K562 (cell line): ENCODE results near the gene SOWAHD. TPM values are rescaled to one million over a fixed set of nuclear protein-coding genes. Genes with fewer than 3 reads are reported as not detected.
A peak's percentile ranks its signal among the peaks of the same experiment; 100 is the strongest.

Experiments used
- ATAC-seq: fragments of 200-7000 bp; cut with Tn5 transposase; 3 replicates; pipeline ENCODE4 v1.9.1; 2020; ENCODE audit warnings: moderate library complexity
- BruUV-seq: library from RNA; stranded (reverse); fragments of 400-500 nt; replicated peaks from 2 replicates; lab custom pipeline; 2021; lab: Mats Ljungman, UMichigan
- CTCF ChIA-PET: fragments of 300-600 bp; formaldehyde crosslinking; extraction: SDS; loops from one replicate; lab custom pipeline; 2021; ENCODE audit warnings: low intra/inter-chr PET ratio; lab: Yijun Ruan, JAX
- POLR2A ChIA-PET: fragments of 300-600, 350-650 bp; sonication (Branson Sonifier 250); formaldehyde crosslinking; extraction: SDS; loops from one replicate; lab custom pipeline; 2021; ENCODE audit warnings: antibody characterized with exemption, inconsistent platforms; lab: Yijun Ruan, JAX
- DNase-seq, 4 experiments: peaks; one replicate each; pipeline versions ENCODE4 v3.0.0 to v3.0.0-alpha.2; 2011 to 2018; ENCODE audit warnings: low spot score in 3 of 4, mixed read lengths in 3 of 4; ENCODE audit errors: extremely low read depth in 1 of 4
- FAIRE-seq: peaks from 2 replicates; lab custom pipeline; 2011; peaks lifted over from hg19 to GRCh38; lab: Jason Lieb, UNC
- H2AFZ ChIP-seq: 2 replicates; pipeline ENCODE4 v1.6.0; 2011; ENCODE audit warnings: low read depth, low read length, control low read depth, inconsistent platforms
- H3K27ac ChIP-seq: fragments of 200-600 bp; 3 replicates; pipeline ENCODE4 v1.8.0; 2011; ENCODE audit warnings: low read depth, mild to moderate bottlenecking, control low read depth, inconsistent platforms, low read length, moderate library complexity, mixed read lengths; ENCODE audit errors: extremely low read depth
- H3K27me3 ChIP-seq, 2 experiments: fragments of 300-600 bp in 1 of 2; 2 replicates in 1 of 2; 3 replicates in 1 of 2; pipeline versions ENCODE4 v1.6.0 to v1.8.0; 2011; ENCODE audit warnings: inconsistent platforms in 2 of 2, low read length in 2 of 2, mild to moderate bottlenecking in 1 of 2, mixed read lengths in 1 of 2, moderate library complexity in 1 of 2; ENCODE audit not compliant: control insufficient read depth in 2 of 2, insufficient read depth in 2 of 2
- H3K36me3 ChIP-seq: fragments of 300-600 bp; 3 replicates; pipeline ENCODE4 v1.8.0; 2011; ENCODE audit warnings: mild to moderate bottlenecking, low read length, inconsistent platforms; ENCODE audit not compliant: control insufficient read depth, insufficient read depth
- H3K4me1 ChIP-seq, 2 experiments: fragments of 200-600 bp in 1 of 2; replicated peaks in 1 of 2; 2 replicates in 1 of 2; 3 replicates in 1 of 2; pipeline versions ENCODE4 v1.5.1 to v1.8.0; 2011; ENCODE audit warnings: inconsistent platforms in 2 of 2, low read length in 2 of 2, mild to moderate bottlenecking in 1 of 2, mixed read lengths in 1 of 2, moderate library complexity in 1 of 2; ENCODE audit not compliant: control insufficient read depth in 2 of 2, insufficient read depth in 2 of 2
- H3K4me2 ChIP-seq: 2 replicates; pipeline ENCODE4 v1.6.1; 2011; ENCODE audit warnings: low read length, control low read depth, inconsistent platforms, mixed read lengths; ENCODE audit not compliant: insufficient read depth
- H3K4me3 ChIP-seq: fragments of 200-600 bp; sonication (generic), shearing (Covaris generic); 2 replicates; pipeline ENCODE4 v1.5.1; 2016; ENCODE audit warnings: control low read depth, inconsistent platforms
- H3K79me2 ChIP-seq: fragments of 200-600 bp; 3 replicates; pipeline ENCODE4 v1.8.0; 2011; ENCODE audit warnings: low read length, inconsistent platforms; ENCODE audit not compliant: control insufficient read depth, insufficient read depth
- H3K9ac ChIP-seq, 2 experiments: 2 replicates each; pipeline versions ENCODE4 v1.6.0 to v1.6.1; 2011; ENCODE audit warnings: low read depth in 2 of 2, low read length in 2 of 2, control low read depth in 1 of 2, inconsistent platforms in 1 of 2, mild to moderate bottlenecking in 1 of 2, mixed read lengths in 1 of 2; ENCODE audit not compliant: insufficient read depth in 1 of 2
- H3K9me1 ChIP-seq: one replicate; pipeline ENCODE4 v1.6.0; 2011; ENCODE audit warnings: inconsistent platforms, mild to moderate bottlenecking, low read length, moderate library complexity; ENCODE audit not compliant: control insufficient read depth, insufficient read depth
- H3K9me3 ChIP-seq: replicated peaks from 2 replicates; pipeline ENCODE4 v1.5.1; 2011; ENCODE audit warnings: low read depth, low read length, inconsistent platforms; ENCODE audit not compliant: control insufficient read depth, insufficient read depth
- H4K20me1 ChIP-seq: replicated peaks from 2 replicates; pipeline ENCODE4 v1.6.1; 2011; ENCODE audit warnings: low read length, inconsistent platforms, mixed read lengths; ENCODE audit not compliant: control insufficient read depth, insufficient read depth
- CBFA2T3 ChIP-seq: fragments of 450-650 bp; IDR thresholded peaks from 2 replicates; pipeline ENCODE4 v1.6.1; 2017
- ELF4 ChIP-seq: fragments of 450-650 bp; formaldehyde crosslinking; IDR thresholded peaks from 2 replicates; pipeline ENCODE4 v1.4.0; 2022; ENCODE audit warnings: missing genetic modification characterization
- GABPB1 ChIP-seq: sonication (generic); formaldehyde crosslinking; IDR thresholded peaks from 2 replicates; pipeline ENCODE4 v1.8.0; 2022; ENCODE audit warnings: mild to moderate bottlenecking, missing genetic modification reagents
- HDAC3 ChIP-seq: fragments of 450-650 bp; IDR thresholded peaks from 2 replicates; pipeline ENCODE4 v1.6.1; 2018; ENCODE audit warnings: borderline replicate concordance, mild to moderate bottlenecking, moderate library complexity; ENCODE audit not compliant: partially characterized antibody
- KDM1A ChIP-seq, 2 experiments: fragments of 450-650 bp; IDR thresholded peaks; 2 replicates each; pipeline ENCODE4 v1.6.1; 2016; ENCODE audit warnings: mild to moderate bottlenecking in 2 of 2
- PHF21A ChIP-seq: fragments of 450-650 bp; IDR thresholded peaks from 2 replicates; pipeline ENCODE4 v1.6.1; 2017; ENCODE audit warnings: low read depth, borderline replicate concordance
- RFX1 ChIP-seq: fragments of 450-650 bp; IDR thresholded peaks from 2 replicates; pipeline ENCODE4 v1.6.1; 2016; ENCODE audit warnings: mild to moderate bottlenecking, moderate library complexity
- SRSF3 ChIP-seq: fragments of 200-400 bp; formaldehyde crosslinking; IDR thresholded peaks from 2 replicates; pipeline ENCODE4 v1.6.1; 2016; ENCODE audit warnings: mild to moderate bottlenecking, low read length, moderate library complexity; ENCODE audit not compliant: insufficient read depth
- STAG1 ChIP-seq: sonication (generic); formaldehyde crosslinking; IDR thresholded peaks from 2 replicates; pipeline ENCODE4 v1.5.0; 2020; ENCODE audit warnings: missing genetic modification reagents, borderline replicate concordance
- TAL1 ChIP-seq: fragments of 450-650 bp; IDR thresholded peaks from 2 replicates; pipeline ENCODE4 v1.6.1; 2016; ENCODE audit warnings: mild to moderate bottlenecking
- ZNF699 ChIP-seq: fragments of 250-450 bp; sonication (Bioruptor Pico); IDR thresholded peaks from 2 replicates; pipeline ENCODE4 v1.8.0; 2021; ENCODE audit warnings: mild to moderate bottlenecking, moderate library complexity; ENCODE audit not compliant: insufficient replicate concordance
- WGBS: fragments of 100-300 bp; shearing (Covaris generic); methylation state at CpG from one replicate; pipeline ENCODE4 v1.1.6; 2016; ENCODE audit warnings: low coverage, mixed read lengths; ENCODE audit not compliant: insufficient coverage; ENCODE audit errors: missing lambda C conversion rate; 5-methylcytosine and 5-hydroxymethylcytosine counted together
- in situ Hi-C: fragments of 300-500 bp; cut with MboI; formaldehyde crosslinking; loops from 4 replicates; pipeline ENCODE4 v1.15.0; 2018; ENCODE audit warnings: inconsistent platforms, mixed read lengths
- intact Hi-C: fragments of 100-400 bp; cut with micrococcal nuclease; formaldehyde crosslinking; loops from 2 replicates; pipeline ENCODE4 v1.14.2; 2022
- polyA plus RNA-seq, 8 experiments: library from polyadenylated mRNA; depleted of rRNA in 4 of 8; stranded (reverse) in 5 of 8; unstranded in 3 of 8; fragments of >200 nt; fragmentation: Nextera tagmentation in 2 of 8; fragmentation: Illumina TruSeq in 1 of 8; extraction: Ambion mirVana in 2 of 8; extraction: Trizol in 1 of 8; gene quantifications; 2 replicates each; pipeline versions ENCODE4 v1.2.1 to v1.2.3, GENCODE V29; 2011 to 2014; ENCODE audit warnings: inconsistent platforms in 1 of 8, missing spikeins in 1 of 8
- total RNA-seq, 7 experiments: library from RNA; depleted of rRNA in 6 of 7; stranded (reverse); fragments of >200 nt in 6 of 7; fragmentation: Illumina TruSeq in 2 of 7; extraction: Trizol in 2 of 7; gene quantifications; 2 replicates each; pipeline versions ENCODE4 v1.2.1 to v1.2.3, GENCODE V29; 2011 to 2021; ENCODE audit warnings: low replicate concordance in 1 of 7
- TF ChIP-seq, protein P1 (sequence below), 2 experiments: fragments of 450-650 bp in 1 of 2; sonication (generic) in 1 of 2; formaldehyde crosslinking in 1 of 2; IDR thresholded peaks; 2 replicates each; pipeline versions ENCODE4 v1.7.1 to v1.9.0; 2016 to 2022; ENCODE audit warnings: inconsistent platforms in 1 of 2, mild to moderate bottlenecking in 1 of 2, missing genetic modification reagents in 1 of 2
- TF ChIP-seq, protein P2 (sequence below): fragments of 250-450 bp; sonication (Bioruptor Pico); IDR thresholded peaks from 2 replicates; pipeline ENCODE4 v1.8.0; 2022; ENCODE audit warnings: moderate library complexity, mild to moderate bottlenecking, inconsistent platforms

SOWAHD gene
- total and polyA plus RNA-seq, 9 of the 15 experiments (the other 6 are each of a cell fraction or from before 2014, with no cell fraction given): 0.13 to 0.29 TPM; not detected in 7

DNA sequence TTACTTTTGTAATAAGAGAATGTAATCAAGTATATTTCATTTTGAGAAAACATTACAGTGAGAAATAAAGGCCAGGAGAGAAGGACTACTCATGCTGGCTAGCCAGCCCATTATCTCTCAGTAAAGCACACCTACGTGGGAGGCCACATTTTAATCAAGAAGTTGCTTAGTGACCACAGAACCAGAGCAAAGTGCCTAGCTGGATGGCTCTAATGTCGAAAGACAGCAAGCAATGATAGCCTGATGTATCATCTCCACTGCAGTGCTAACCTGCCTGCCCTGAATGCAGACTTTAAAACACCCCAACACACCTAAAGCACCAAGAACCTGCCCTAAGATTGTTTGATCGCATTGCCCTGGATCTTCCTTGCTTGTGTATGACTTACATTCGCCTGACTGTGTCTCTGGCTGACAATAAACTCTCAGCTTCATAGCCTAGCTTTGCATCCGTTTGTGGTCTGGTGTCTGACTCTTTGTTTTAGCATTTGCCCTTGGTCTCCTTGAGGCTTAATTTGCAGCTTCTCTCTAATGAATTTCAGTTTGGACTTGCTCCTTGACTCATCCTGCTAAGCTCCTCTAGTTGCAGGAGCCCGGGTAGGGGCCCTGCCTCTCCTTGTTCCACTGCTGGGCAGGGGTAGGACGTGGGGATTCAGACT, 31.4 kb upstream of the SOWAHD start:
- intact Hi-C loops: no loop called here
- ChIA-PET CTCF (interaction anchor here (0.6 kb wide), 1 partner anchor 255 kb away, joined by 3 read pairs; no protein-coding TSS in a partner anchor), POLR2A (interaction anchor here (0.8 to 1.1 kb wide), 2 partner anchors 8 to 64 kb away, joined by 4 read pairs; partner anchors contain the start of gene RPL39)
- ATAC-seq (peak; percentile 67), DNase-seq (peak in 1 of 4 experiments; percentile 44), FAIRE-seq (peak; percentile 69)
- Histone ChIP-seq H3K4me2 (no peak overlapping the region), H3K9me3 (no peaks in the 10 kb centered on the region), H3K27ac (no peak overlapping the region), H3K79me2 (no peaks in the 10 kb centered on the region), H3K9me1 (no peaks in the 10 kb centered on the region), H3K4me1 (peaks cover 0 to 5% of the 10 kb centered on the region in 2 experiments; a peak in 2 of 5 replicates), H3K4me3 (no peak overlapping the region), H3K9ac (no peak overlapping the region), H3K27me3 (peaks cover 5 to 14% of the 10 kb centered on the region in 2 experiments; a peak in 2 of 5 replicates), H3K36me3 (no peaks in the 10 kb centered on the region), H2AFZ (peak overlapping the region; percentile 64; the same call in 1 of the 2 replicates), H4K20me1 (no peaks in the 10 kb centered on the region)
- no TSS peak for BruUV-seq
- in situ Hi-C loops: no loop called here
- WGBS: 2% methylated on average over 7 of the region's 7 CpGs
- TF ChIP-seq SRSF3 (no peak), PHF21A (no peak), ZNF699 (CRISPR knock-in tag) (no peak), GABPB1 (CRISPR knock-in tag) (no peak), TAL1 (no peak), KDM1A (IDR thresholded peaks at IDR 0.05) (peak in 1 of 2 experiments; percentile 14; a peak in 1 of 4 replicates), HDAC3 (no peak), CBFA2T3 (peak; percentile 32; the same call in 1 of the 2 replicates), RFX1 (peak; percentile 48), STAG1 (CRISPR knock-in tag) (no peak), ELF4 (CRISPR knock-in tag) (no peak)
- TF ChIP-seq, protein P1, sequence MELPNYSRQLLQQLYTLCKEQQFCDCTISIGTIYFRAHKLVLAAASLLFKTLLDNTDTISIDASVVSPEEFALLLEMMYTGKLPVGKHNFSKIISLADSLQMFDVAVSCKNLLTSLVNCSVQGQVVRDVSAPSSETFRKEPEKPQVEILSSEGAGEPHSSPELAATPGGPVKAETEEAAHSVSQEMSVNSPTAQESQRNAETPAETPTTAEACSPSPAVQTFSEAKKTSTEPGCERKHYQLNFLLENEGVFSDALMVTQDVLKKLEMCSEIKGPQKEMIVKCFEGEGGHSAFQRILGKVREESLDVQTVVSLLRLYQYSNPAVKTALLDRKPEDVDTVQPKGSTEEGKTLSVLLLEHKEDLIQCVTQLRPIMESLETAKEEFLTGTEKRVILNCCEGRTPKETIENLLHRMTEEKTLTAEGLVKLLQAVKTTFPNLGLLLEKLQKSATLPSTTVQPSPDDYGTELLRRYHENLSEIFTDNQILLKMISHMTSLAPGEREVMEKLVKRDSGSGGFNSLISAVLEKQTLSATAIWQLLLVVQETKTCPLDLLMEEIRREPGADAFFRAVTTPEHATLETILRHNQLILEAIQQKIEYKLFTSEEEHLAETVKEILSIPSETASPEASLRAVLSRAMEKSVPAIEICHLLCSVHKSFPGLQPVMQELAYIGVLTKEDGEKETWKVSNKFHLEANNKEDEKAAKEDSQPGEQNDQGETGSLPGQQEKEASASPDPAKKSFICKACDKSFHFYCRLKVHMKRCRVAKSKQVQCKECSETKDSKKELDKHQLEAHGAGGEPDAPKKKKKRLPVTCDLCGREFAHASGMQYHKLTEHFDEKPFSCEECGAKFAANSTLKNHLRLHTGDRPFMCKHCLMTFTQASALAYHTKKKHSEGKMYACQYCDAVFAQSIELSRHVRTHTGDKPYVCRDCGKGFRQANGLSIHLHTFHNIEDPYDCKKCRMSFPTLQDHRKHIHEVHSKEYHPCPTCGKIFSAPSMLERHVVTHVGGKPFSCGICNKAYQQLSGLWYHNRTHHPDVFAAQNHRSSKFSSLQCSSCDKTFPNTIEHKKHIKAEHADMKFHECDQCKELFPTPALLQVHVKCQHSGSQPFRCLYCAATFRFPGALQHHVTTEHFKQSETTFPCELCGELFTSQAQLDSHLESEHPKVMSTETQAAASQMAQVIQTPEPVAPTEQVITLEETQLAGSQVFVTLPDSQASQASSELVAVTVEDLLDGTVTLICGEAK (IDR thresholded peaks at IDR 0.05): no peak
- TF ChIP-seq, protein P1 (CRISPR knock-in tag; IDR thresholded peaks at IDR 0.05): no peak
- TF ChIP-seq, protein P2, sequence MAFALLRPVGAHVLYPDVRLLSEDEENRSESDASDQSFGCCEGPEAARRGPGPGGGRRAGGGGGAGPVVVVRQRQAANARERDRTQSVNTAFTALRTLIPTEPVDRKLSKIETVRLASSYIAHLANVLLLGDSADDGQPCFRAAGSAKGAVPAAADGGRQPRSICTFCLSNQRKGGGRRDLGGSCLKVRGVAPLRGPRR (CRISPR knock-in tag): no peak
